Chondrocyte (in vitro differentiated cells): ENCODE data around the gene ARHGAP15. TPM values are rescaled to one million over a fixed set of nuclear protein-coding genes. Genes with fewer than 3 reads are reported as not detected.

ENCODE experiments used
- DNase-seq: peaks from one replicate; pipeline ENCODE4 v3.0.0; 2021; ENCODE audit warnings: mixed read lengths, low spot score
- H3K27ac Mint-ChIP-seq: one replicate; pipeline ENCODE4 v1.8.0; 2021; ENCODE audit warnings: mild to moderate bottlenecking, moderate library complexity, mixed read lengths; ENCODE audit not compliant: unreplicated experiment
- H3K27me3 Mint-ChIP-seq: 2 replicates; pipeline ENCODE4 v1.8.0; 2021; ENCODE audit warnings: low read depth, mixed read lengths
- H3K36me3 Mint-ChIP-seq: 2 replicates; pipeline ENCODE4 v1.8.0; 2021; ENCODE audit warnings: low read depth, mixed read lengths
- H3K4me1 Mint-ChIP-seq: 2 replicates; pipeline ENCODE4 v1.8.0; 2021; ENCODE audit warnings: low read depth, mild to moderate bottlenecking, mixed read lengths
- H3K4me3 Mint-ChIP-seq: one replicate; pipeline ENCODE4 v1.8.0; 2021; ENCODE audit warnings: mild to moderate bottlenecking, moderate library complexity, mixed read lengths; ENCODE audit not compliant: unreplicated experiment
- H3K9me3 Mint-ChIP-seq: 2 replicates; pipeline ENCODE4 v1.8.0; 2021; ENCODE audit warnings: low read depth, mixed read lengths
- CTCF ChIP-seq: fragments of 200-600 bp; sonication (generic); IDR thresholded peaks from 2 replicates; pipeline ENCODE4 v1.5.0; 2021; ENCODE audit warnings: antibody characterized with exemption, mild to moderate bottlenecking, moderate library complexity
- total RNA-seq: library from RNA; stranded (reverse); gene quantifications from 3 replicates; pipeline ENCODE4 v1.2.1, GENCODE V29; 2021

The ARHGAP15 gene
- total RNA-seq, 1 donor from 2014 or later, result 0.42 TPM

GRCh38 chr2:143354050-143354750 is 225.0 kb downstream of the ARHGAP15 start:
- no peaks in the 10 kb centered on the region for H3K27me3 Mint-ChIP-seq
- no peak overlapping the region for H3K27ac Mint-ChIP-seq
- DNase-seq, result no peak
- H3K4me1 Mint-ChIP-seq, result no peaks in the 10 kb centered on the region
- no peaks in the 10 kb centered on the region for H3K36me3 Mint-ChIP-seq
- H3K4me3 Mint-ChIP-seq, result no peak overlapping the region
- H3K9me3 Mint-ChIP-seq, result no peaks in the 10 kb centered on the region
- no peak for TF ChIP-seq CTCF

DNA sequence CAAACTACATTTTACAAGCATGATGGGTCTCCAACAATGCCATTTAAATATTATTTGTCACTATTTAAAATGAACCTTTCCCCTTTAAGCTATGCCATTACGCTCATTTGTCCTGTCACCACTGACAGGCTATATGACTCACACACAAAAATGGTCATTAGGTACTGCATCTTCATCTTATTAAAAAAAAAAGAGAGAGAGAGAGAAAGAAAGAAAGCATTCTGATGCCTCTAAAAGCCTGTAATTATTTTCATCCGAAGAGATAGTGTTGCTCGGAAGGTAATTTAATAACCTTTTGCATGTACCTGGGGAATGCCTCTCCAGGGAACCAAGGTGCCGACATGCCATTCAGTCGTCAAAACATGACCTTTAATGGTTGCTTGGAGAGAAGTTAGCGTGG is 226.7 kb downstream of the ARHGAP15 start:
- Mint-ChIP-seq H3K4me1 (no peaks in the 10 kb centered on the region), H3K9me3 (no peaks in the 10 kb centered on the region), H3K36me3 (no peaks in the 10 kb centered on the region), H3K27me3 (no peaks in the 10 kb centered on the region), H3K27ac (no peak overlapping the region), H3K4me3 (no peak overlapping the region)
- DNase-seq, result no peak
- TF ChIP-seq CTCF, result no peak

DNA sequence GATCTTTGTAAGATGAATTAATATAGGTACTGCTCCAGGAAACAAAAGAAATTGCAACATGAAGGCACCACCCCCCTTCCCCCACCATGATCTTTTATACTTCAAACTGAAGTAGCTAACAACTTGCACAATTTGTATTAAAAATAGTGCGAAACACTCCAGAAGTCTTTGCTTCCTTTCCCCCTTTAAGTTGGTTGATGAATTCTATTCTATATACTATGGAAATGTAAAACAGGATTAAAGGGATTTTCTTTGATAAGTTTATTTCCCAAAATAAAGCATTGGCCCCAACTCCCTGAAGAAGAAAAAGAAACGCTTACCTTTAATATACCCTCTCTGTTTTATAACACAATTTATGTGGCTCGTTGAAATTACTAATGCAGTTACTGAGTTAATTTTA is 227.1 kb downstream of the ARHGAP15 start:
- no peak for TF ChIP-seq CTCF

DNA sequence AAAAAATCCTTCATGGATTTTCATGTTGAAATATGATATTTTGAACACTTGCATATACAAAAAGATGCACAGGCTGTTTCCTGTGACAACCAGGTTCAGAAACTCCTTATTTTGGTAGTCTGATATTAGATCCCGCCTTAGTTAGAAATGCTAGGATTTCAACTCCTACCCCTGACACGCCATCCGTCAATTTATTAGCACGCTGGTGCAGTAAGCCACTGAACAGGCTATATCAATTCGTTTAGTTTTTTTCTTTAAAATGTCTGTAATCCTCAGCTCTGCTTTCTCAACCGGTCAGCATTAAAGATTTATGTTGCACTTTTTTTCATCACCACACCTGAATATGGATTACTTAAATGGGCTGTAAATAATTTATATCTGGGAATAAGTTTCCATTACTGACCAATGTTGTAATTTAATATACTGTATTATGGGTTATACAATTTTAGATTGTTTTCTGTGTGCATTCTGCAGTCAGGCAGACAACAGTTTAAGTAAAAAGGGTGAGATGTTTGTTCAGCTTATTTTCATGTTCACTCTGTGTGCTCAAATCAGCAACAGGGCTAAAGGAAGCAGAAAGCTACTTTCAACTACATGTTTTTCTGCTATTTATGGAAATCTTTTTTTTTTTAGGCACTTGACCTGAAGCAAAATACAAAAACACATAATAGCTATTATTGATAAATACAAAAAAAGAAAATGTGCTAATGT is 227.7 kb downstream of the ARHGAP15 start:
- no peaks in the 10 kb centered on the region for H3K27me3 Mint-ChIP-seq
- no peak overlapping the region for H3K4me3 Mint-ChIP-seq
- no peak for DNase-seq
- no peaks in the 10 kb centered on the region for H3K36me3 Mint-ChIP-seq
- H3K9me3 Mint-ChIP-seq, result no peaks in the 10 kb centered on the region
- H3K27ac Mint-ChIP-seq, result no peak overlapping the region
- H3K4me1 Mint-ChIP-seq, result no peaks in the 10 kb centered on the region
- TF ChIP-seq CTCF, result no peak

More for the DNA sequence above, 227.1 kb downstream of the ARHGAP15 start:
- Mint-ChIP-seq H3K36me3 (no peaks in the 10 kb centered on the region), H3K27me3 (no peaks in the 10 kb centered on the region), H3K27ac (no peak overlapping the region), H3K4me3 (no peak overlapping the region), H3K4me1 (no peaks in the 10 kb centered on the region), H3K9me3 (no peaks in the 10 kb centered on the region)
- DNase-seq, result no peak

DNA sequence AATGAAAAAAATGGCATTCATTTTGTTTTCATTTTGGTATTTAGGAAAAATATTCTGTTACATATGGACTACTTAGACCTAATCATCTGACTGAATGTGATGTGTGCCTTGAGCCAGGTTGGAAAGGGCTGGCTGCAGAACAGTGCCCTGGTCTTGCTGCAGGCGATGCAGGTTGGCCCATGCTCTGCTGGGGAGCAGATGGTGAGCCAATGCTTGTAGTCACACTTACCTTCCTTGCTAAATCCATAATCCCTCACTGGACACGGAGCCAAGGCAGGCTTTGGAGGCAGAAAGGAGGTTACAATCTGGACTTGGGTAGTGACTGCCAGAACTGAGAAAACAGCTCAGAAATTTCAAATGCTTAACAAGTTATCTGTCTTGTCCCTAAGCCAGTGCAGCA is 228.7 kb downstream of the ARHGAP15 start:
- DNase-seq, result no peak

More for the DNA sequence above, 228.7 kb downstream of the ARHGAP15 start:
- H3K9me3 Mint-ChIP-seq, result no peaks in the 10 kb centered on the region
- H3K27me3 Mint-ChIP-seq, result no peaks in the 10 kb centered on the region
- no peaks in the 10 kb centered on the region for H3K4me1 Mint-ChIP-seq
- TF ChIP-seq CTCF, result no peak
- no peak overlapping the region for H3K27ac Mint-ChIP-seq
- H3K4me3 Mint-ChIP-seq, result no peak overlapping the region
- H3K36me3 Mint-ChIP-seq, result no peaks in the 10 kb centered on the region
